HG03103 (cell line): ENCODE results near the gene INO80E.
"Not testable (repeated sequence)": the region's sequence is repeated elsewhere in the genome, so short reads cannot be mapped to it uniquely, and the experiment has no call there.

Source experiments
- ATAC-seq: cut with Tn5 transposase; IDR thresholded peaks from one replicate; pipeline ENCODE4 v1.9.1; 2021; ENCODE audit warnings: low read depth; ENCODE audit not compliant: unreplicated experiment

The INO80E gene, protein sequence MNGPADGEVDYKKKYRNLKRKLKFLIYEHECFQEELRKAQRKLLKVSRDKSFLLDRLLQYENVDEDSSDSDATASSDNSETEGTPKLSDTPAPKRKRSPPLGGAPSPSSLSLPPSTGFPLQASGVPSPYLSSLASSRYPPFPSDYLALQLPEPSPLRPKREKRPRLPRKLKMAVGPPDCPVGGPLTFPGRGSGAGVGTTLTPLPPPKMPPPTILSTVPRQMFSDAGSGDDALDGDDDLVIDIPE

DNA sequence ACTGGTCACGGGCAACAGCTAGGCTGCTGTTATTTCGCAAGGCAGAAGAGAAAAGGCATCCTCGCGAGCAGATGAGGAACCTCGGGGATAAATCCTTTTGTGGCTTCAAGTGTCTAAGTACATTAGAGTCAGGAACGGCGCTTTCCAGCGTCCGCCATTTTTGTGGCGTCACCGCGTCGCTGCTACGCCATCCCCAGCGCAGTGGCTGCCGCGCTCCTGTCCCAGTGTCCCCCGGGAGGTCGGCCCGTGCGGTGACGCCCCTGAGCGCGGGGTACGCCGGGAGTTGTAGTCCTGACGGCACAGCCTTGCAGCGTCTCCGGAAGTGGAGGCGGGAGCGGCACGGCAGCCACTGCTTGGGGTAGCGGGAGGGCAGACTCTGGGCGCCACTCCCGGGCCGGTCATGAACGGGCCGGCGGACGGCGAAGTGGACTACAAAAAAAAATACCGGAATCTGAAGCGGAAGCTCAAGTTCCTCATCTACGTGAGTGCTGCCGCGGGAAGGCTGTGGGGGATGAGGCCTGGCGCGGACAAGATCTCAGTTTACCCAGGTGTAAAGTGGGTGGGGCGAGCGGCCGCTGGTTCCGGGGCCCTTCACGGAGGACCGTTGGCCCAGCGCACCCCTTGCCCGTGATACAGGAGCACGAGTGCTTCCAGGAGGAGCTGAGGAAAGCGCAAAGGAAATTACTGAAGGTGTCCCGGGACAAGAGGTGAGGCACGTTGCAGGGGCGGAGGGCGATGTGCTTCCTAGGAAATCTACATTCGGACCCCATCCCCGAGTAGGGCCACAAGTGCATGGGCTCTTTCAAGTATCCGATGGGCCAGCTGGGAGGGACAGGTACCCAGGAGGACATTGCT, at the start of gene INO80E:
Gene INO80E (plus strand): TSS at position 331 of the 855 bp plus-strand sequence. CDS start 70 bp downstream, at position 401.
- peak; percentile 90 for ATAC-seq

DNA sequence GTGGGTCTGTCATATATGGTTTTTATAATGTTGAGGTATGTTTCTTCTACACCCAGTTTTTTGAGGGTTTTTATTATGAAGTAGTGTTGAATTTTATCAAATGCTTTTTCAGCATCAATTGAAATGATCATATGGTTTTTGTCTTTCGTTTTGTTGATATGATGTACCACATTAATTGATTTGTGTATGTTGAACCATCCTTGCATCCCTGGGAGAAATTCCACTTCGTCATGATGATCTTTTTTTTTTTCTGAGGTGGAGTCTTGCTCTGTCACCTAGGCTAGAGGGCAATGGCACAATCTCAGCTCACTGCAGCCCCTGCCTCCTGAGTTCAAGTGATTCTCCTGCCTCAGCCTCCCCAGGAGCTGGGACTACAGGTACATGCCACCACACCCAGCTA, 48.1 kb upstream of the INO80E start:
- ATAC-seq = no peak

DNA sequence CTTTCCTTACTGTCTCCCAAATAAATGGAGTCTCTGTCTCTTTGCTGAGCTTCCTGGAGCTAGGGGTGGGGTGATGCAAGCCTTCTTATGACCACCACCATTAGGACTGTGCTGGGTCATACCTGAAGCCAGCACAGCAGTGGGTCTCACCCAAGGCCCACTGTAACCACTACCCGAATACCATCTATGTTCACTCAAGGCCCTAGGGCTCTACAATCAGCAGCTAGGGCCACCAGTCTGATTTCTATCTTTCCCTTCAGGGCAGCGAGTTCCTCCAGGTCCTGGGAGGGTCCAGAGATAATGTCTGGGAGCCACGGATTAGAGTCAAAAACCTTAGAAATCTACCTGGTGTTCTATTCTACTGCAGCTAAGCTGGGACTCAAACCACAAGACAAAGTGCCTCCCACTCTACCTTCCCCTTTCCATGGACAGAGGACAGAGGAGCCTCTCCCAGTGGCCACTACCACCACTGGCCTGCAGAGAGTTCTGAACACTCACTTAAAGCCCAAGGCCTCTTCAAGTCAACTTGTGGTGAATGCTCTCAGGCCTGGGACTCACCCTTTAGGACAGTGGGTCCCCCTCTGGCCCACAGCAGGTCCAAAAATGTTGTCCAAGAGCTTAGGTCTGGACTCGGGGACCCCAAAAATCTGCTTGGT, 45.1 kb upstream of the INO80E start:
- no peak for ATAC-seq

DNA sequence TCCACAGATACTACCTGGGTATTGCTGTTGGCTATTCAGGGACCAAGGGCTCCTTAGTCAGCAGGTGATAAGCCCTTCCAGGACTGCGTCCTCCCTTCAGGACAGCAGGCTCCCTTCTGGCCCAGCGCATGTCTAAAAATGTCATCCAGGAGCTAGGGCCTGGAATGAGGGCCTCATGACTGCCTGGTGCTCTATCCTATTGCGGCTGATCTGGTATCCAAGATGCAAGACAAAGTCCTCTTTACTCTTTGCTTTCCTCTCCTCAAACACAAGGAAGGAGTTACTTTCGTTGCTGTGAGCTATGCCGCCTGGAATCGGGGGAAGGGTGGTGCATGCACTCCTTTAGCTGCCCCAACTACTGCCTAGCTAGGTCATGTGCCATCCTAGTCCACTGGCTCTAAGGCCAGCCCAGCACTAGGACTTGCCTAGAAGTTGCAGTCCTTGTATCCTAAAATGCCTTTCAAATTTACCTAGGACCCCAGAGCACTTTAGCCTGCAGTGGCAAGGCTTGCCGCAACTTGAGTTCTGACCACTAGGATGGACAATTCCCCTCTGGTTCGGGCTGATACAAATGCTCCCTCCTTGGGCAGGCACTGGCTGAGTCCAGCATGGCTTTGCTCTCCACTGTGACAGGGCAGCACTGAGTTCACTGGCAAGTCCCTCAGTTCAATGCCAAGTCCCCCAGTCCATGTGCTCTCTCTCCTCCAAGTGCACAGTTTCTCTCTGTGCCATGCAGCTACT, 44.2 kb upstream of the INO80E start:
- ATAC-seq = no peak

DNA sequence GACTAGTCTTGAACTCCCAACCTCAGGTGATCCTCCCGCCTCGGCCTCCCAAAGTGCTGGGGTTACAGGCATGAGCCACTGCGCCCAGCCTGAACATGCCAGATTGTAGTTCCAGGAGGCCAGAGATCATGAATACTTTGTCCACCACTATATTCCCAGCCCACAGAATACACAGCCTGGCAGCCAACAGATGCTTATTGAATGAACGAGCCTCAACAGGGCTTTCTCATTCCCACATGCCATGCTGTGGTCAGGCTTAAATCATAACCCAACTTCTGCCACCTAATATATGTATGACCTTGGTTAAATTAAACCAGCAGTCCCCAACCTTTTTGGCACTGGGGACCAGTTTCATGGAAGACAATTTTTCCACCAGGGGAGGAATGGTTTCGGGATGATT, 37.3 kb upstream of the INO80E start:
- ATAC-seq = no peak

DNA sequence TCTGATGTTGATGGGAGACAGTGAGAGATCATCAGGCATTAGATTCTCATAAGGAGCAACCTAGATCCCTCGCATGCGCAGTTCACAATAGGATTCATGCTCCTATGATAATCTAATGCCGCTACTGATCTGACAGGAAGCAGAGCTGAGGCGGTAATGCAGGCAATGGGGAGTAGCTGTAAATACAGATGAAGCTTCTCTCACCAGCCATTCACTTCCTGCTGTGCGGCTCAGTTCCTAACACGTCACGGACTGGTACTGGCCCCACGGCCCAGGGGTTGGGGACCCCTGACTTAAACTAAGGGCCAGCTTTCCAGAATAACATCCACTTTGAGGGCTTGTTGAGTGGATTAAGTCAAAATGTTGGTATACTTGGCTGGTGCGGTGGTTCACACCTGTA, 36.7 kb upstream of the INO80E start:
- ATAC-seq = no peak

DNA sequence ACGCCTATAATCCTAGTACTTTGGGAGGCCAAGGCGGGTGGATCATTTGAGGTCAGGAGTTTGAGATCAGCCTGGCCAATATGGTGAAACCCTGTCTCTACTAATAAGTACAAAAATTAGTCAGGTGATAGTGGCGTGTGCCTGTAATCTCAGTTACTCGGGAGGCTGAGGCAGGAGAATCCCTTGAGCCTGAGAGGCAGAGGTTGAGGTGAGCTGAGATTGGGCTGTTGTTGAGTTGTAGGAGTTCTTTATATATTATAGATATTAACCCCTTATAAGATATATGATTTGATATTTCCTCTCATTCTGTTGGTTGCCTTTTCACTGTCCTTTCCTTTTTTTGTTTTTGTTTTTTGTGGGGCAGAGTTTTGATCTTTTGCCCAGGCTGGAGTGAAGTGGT, 36.2 kb upstream of the INO80E start:
- ATAC-seq = not testable (repeated sequence)

DNA sequence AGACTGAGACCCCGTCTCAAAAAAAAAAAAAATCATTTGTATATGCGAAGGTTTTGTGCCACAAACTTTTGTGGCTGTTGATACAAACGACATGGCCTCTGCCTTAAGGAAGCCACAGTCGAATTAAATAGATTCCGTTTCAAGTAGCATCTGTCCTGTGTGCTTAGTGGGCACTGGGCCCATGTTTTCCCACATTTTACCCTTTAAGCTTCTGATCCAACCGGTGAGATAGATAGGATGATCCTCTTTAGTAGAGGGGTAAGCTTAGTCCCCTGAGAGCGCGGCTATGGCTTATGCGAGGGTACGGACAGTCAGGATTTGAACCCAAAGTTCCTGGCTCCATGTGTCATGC, 34.9 kb upstream of the INO80E start:
- ATAC-seq = no peak

DNA sequence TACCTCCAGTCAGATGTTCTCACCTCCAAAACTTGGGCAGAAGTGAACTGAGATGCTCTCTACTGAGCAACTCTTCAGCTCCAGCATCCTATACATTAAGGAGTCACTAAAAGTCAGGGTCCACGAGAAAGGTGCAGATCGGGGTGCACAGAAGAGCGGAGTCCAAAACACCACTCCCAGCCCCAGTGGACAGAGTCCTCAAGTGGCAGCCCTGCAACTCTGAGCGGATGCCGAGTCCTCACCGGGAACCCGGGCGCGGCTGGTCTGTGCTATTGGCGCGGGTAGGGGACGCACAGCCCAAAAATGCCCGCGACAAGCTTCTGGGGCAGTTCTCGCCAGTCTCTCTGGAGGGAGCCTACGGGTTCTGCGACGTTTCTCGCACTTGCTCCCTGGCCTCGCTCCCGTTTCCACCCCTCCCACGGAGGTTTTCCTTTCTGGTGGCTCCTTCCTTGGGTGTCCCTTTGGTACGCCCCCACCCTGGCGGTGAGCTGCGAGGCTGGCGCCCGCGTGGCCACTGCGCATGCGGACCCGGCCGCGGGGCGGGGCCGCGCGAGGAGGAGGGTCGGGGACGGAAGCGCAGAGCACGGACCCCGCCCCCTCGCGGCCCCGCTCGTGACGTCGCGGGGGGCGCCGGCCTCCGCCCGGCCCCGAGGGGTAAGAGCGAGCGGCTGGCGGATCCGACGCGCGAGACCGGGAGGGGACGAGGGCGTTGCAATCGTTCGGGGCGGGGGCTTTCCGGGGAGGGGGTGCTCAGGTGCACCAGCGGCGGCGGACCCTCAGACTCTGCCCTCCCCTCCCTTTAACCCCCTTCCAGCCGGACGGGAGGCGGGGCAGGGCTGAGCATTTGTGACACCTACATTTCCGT, 34.3 kb upstream of the INO80E start, which contains the start of gene TMEM219:
Gene TMEM219 (plus strand): TSS at position 601 of the 865 bp plus-strand sequence. CDS start 1,065 bp downstream, outside the sequence.
- peak; percentile 61 for ATAC-seq

DNA sequence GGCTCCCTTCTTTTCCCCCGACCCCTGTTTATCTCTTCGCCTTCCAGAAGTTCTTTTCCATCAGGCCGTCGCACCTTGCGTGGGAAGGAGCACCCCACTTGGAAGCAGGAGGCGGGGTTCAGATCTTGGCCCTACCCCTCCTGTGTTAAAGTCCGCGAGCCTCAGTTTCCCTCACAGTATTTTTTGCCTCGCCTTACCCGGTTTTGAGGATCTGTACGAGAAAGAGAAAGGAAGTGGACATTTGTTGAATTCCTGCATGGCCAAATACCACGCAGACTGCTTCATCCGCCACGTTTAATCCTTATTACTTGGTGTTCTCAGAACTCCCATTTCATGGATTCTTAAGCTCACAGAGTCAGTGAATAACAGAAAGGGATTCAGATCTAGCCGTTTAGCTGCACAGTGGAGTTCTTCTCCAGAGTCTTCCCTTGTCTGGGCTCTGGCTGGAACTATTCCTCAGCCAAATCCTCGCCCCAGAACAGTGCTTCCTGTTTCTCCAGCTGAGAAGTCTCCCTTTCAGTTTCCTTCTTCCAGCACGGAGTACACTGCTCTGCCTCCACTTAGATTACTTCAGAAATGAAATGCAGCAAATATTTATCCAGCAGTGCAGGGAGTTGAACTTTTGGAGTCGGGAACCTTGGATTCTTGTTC, 33.6 kb upstream of the INO80E start:
- ATAC-seq = no peak

DNA sequence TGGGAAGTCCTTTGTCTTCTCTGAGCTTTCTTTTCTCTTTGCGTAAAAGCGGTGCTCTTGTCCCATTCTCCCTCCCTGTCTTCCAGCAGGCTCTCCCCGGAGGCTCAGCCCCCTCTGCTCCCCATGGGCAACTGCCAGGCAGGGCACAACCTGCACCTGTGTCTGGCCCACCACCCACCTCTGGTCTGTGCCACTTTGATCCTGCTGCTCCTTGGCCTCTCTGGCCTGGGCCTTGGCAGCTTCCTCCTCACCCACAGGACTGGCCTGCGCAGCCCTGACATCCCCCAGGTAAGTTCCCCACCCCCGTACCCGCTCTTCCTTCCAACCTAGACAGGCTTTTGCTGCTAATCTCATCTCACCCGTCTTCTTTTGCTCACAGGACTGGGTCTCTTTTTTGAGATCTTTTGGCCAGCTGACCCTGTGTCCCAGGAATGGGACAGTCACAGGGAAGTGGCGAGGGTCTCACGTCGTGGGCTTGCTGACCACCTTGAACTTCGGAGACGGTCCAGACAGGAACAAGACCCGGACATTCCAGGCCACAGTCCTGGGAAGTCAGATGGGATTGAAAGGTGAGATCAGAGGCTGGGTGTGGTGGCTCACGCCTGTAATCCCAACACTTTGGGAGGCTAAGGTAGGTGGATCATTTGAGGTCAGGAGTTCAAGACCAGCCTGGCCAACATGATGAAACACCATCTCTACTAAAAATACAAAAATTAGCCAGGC, 32.9 kb upstream of the INO80E start:
- ATAC-seq = no peak

DNA sequence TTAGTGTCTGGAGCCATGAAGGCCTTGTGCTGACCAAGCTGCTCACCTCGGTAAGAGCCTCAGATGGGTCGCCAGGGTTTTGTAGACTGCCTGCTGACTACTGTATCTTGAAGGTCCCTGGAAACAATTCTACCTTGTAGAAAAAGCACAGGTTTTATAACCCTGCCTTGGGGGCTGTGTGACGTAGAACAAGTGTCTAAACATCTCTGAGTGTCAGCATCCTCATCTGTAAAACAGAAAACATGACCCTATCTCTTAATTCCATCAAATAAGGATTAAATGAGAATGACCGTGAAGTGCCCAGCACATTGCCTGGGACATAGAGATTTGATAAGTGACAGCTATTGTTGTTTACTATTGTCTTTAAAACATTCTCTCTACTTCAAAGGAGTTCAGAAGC, 27.8 kb upstream of the INO80E start:
- ATAC-seq = no peak

DNA sequence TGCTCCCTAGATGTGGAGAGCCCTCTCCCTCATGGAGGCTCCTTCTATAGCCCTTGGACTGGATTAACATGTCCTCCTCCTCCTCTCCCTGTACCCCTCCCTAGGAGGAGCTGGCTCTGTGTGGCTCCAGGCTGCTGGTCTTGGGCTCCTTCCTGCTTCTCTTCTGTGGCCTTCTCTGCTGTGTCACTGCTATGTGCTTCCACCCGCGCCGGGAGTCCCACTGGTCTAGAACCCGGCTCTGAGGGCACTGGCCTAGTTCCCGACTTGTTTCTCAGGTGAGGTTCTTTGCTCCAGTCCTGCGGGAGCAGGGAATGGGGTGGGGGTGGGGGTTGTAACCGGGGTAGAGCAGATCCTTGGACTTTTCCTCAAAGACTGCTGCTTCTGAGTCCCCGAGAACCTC, 24.7 kb upstream of the INO80E start:
- ATAC-seq = no peak

DNA sequence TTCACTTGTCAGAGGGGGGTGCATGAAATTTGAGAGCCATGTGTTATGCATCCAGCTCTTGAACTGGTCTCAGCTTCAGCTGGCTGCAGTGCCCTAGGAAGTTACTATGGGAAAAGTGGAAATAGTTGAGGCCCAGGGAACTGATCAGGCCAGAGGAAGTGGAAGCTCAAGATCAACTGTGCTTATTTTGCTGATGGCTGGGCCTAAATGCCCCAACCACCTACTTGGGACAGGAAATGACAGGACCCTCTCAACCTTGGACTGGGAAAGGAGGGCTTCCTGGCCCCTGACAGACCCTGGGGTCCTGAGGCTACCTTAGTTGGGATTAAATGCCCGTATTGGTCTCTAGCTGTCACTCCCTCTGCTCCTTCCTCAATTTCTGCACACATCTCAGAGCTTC, 23.5 kb upstream of the INO80E start:
- no peak for ATAC-seq

DNA sequence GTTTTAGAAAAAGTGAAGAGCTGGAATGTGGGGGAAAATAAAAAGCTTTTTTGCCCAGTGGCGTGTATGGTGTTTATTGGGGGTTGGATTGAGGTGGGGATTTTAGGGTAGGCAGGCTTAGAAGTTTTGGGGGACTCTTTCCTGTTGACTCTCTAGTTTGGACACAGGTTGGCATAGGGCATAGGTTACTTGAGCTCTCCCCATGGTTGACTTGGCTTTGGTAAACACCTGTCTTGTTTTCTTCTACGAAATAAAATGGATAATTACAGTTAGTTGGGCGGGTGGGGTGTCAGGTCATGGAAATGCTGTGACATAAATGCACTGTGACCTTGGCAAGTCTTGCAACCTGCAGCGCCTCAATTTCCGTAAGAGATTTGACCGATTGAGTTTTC, 23.1 kb upstream of the INO80E start:
- no peak for ATAC-seq

DNA sequence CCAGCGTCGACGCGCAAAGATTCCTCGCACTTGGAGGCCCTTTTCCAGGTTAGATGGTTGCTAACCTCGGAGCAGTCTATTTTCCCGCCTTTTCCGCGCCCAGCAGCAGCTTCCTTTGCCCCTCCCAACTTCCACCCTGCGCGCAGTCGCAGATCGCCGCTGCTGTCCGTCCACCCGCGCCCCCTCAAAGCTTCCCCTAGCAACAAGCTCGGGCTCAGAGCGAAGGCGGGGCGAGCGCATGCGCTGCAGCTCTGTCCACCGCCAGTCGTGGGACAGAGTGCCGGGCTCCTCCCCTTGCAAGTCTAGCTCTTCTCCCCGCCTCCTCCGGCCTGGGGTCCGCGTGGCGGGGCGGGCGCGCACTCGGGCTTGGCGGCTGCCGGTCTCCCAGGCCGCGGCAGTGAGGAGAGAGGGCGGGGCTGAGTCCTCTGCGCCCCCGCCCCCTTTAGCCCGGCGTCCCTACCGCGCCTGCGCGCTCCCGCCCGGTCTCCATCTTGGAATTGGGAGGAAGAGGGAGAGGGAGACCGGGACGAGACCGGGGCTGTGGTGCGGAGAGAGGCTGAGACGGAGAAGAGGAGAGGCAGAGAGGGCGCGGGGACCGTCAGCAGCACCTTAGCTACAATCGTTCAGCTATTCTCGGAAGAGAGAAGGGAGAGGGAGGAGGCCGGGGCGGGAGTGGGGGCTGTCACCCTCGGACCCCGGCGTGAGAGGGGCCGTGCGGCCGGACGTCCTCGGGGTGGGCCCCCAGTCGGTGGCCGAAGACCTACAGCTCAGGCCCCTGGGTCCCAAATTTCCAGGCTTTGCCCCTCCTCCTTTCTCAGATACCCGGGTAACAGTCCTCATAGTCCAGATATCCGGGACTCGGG, 22.4 kb upstream of the INO80E start, which contains the start of gene TAOK2:
Gene TAOK2 (plus strand): TSS at position 485 of the 863 bp plus-strand sequence. CDS start 3,905 bp downstream, outside the sequence.
- ATAC-seq = peak; percentile 87

DNA sequence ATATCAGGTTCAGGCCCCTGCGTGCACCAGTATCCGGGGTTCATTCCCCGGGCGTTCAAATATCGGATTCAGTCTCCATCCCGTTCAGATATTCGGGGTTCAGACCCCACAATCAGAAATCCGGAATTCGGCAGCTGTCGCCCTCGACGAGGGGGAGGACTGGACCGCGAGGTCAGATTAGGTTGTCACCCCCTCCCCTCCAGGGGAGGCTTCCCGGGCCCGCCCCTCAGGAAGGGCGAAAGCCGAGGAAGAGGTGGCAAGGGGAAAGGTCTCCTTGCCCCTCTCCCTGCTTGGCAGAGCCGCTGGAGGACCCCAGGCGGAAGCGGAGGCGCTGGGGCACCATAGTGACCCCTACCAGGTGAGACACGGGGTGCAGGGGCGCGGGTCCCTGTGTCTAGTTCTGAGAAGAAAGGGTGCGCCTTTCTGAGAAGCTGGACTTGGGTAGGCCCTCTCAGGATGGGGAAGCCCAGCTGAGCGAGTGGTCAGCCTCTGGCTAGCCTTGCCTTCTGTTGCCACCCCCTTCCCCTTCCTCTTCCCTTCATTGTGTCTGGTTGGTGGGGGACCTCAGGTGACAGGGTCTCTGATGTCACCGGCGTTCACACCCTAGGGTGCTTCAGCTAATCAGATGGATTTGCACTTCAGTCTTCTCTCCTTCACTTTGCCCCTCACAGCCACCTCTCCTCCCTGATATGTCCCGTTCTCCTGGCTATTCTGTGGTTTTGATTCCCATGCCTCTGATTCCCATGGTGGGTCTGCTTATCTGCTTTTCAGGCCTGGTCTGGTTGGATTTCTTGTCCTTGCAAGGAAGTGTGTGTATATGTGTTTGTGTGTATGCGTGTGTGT, 21.5 kb upstream of the INO80E start:
- no peak for ATAC-seq
